Activated CD4-positive, alpha-beta T cell treated with anti-CD3 and anti-CD28 coated beads, Interleukin-2, amount 50 U/mL, for 48 hours (primary cell): ENCODE results near the gene TPPP3.
A peak's percentile ranks its signal among the peaks of the same experiment; 100 is the strongest.

ENCODE experiments used
- DNase-seq, 2 experiments: peaks; one replicate each; pipeline ENCODE4 v3.0.0-alpha.2; 2020

TPPP3 gene

DNA sequence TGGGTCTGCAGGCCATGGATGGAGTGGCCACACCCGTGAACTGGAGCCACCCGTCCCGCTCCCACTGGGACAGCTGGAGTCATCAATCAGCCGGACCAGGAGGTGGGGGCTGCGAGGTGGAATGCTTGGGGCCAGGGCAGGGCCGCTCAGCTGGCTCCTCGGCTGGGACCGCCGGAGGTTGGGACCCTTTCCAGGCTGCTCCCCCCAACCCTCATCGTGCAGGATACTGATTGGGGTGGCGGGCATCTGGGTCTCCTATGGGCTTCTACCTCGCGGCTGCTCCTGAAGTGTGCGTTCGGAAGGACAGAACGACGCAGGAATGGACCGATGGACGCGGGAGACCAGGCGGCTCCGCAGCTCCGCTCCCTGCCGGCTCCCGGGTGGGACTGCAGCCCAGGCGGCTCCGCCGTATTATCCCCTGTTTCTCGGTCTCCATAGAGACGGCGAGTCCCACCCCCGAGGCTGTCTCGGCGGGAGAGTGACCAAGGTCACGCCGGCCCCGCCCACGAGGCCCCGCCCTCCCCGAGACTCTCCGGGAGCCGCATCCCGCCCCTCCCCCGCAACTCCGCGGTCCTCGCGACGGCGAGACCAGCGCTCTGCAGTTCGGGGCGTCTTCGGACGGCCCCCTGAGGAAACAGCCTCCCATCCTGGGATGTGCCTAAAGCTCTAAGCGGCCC is at the start of gene TPPP3:
Gene TPPP3 (minus strand): TSS at position 388 of the 677 bp plus-strand sequence. CDS start 2,387 bp downstream, outside the sequence.
- DNase-seq, result peak; percentile 51 to 66

DNA sequence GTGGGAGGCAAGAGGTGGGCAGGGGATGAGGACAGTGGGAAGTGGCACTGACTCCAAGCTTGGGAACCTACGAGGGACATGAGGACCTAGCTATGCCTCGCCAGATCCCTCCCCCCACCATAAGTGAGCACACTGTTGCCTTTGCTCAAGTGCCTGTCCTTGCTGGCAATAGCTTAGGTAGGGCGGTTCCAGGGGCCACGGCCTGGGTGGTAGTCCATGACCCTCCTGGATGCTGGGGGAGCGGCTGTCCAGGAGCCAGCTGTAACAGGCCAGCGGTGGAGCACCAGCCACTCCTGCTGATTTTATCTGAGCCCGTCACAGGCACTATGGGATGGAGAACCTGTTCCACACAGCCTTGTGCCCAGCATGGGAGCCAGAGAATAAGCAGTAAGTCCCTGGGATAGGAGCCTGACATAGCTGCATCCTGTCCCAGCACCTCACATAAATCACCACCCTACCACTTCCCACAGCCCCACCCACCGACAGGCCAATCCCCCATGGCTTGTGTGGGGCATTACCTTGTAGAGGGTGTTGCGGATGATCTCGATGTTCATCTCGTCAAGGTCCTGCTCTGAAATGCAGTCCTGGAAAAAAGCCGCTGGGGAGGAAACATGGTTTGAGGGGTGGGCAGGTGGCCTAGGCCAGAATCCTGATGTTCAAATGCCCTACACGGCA is 49.4 kb upstream of the TPPP3 start:
- DNase-seq, result no peak

DNA sequence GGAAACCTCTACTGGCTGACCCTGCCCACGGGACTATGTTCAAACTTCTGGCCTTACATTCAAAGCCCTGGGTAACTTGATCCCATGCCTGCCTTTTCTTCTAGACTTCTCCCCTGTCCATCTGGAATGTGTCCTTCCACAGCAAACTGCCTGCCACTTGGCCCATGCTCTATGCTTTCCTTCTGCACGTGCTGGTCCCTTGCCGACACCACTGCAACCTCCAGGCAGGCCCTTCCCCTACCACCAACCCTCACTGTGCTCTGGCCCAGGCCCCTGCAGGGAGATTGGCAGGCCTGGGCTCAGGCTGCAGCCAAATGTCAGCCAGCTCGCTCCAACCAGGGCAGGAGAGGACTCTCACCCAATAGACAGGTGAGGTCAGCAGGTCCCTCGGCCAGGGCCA is 48.6 kb upstream of the TPPP3 start:
- no peak for DNase-seq

DNA sequence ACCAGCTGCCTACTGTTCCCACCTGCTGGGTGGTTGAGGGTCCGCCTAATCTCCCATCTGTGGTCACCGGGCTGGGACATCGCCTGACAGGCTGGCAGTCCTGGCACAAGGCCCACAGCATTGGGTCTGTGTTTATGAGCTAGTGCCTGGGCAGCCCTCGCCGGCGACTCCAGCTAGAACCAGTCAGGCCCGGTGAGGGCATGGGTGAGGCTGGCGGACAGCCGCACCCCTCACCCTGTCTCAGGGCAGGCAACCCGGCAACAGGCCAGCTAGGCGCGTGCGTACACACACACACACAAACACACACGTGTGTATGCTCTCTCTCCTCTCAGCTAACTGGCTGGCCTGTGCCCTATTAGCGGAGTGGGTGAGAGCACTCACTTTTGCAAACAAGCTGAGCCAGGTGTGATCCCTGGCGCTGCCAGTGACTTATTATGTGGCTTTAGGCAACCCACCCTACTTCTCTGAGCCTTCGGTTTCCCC is 48.0 kb upstream of the TPPP3 start:
- no peak for DNase-seq

DNA sequence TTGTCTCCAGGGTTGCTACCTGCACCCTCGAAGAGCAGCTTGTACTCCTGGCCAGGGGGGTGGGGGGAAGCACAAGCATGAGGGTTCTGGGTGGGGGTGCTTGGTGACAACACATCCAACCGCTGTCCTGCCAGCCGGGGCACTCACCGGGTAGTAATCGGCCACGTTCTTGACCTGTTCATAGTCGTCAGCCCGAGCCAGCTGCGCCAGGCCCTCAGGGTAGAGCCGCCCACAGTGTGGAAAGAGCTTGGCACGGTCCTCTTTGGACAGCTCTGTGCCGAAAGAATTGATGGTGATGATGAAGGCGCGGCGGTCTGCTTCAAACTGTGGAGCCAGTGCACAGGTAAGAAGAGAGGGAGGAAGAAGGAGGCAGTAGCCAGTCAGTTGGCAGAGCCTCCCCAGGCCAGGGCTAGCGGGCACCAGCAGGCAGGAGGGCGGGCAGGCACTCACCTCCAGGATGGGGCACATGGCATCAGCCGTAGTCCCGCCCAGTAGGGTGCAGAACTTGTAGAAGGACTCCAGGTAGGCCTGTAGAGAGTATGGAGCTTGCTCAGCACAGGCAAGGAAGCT is 45.6 kb upstream of the TPPP3 start:
- no peak for DNase-seq

DNA sequence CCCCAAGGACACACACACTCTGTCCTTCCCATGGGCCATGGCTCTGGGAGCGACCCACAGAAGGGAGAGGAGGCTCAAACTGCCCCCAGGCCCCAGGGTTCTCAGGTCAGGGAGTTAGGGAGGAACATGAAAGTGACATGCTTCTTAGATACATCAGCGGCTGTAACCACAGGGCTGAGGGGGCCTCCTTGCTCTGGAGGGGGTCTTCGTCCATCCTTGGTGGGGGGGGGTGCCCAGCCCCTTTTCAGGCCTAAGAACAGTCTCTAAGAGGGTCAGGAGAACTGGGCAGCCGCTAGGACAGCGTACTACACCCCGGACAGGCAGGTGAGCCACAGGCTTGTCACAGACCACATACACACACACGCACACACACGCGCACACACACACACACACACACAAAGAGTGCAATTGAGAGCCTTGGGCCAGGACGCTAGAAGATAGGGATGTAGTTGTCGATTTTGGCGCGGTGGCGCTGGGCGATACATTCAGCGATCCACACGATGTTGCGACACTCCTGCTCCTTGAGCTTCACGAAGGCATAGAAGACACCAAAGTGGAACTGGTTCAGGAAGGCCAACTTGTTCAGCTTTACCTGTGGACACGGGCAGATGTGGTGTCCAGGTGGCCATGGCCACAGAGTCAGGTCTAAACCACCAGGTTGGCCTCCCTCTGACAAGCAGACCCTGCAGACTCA is 44.9 kb upstream of the TPPP3 start:
- no peak for DNase-seq

DNA sequence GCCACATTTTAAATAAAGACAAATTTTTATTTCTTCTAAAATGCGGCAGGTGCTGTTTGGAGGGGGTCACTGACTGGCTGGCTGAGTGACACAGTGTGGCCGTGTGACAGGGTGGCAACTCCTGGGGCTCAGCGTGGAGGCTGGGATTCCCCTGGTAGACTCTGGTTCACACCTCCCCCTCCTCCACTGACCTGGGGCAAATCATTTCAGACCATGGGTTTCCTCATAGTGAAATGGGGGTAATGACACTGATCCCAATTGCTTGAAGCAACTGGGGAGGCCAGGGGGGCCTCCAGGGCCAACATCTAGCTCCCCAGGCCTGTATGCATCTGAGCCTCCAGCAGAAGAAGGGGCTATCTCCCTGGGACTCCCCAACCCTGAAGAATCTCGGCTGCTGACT is 44.2 kb upstream of the TPPP3 start:
- no peak for DNase-seq

DNA sequence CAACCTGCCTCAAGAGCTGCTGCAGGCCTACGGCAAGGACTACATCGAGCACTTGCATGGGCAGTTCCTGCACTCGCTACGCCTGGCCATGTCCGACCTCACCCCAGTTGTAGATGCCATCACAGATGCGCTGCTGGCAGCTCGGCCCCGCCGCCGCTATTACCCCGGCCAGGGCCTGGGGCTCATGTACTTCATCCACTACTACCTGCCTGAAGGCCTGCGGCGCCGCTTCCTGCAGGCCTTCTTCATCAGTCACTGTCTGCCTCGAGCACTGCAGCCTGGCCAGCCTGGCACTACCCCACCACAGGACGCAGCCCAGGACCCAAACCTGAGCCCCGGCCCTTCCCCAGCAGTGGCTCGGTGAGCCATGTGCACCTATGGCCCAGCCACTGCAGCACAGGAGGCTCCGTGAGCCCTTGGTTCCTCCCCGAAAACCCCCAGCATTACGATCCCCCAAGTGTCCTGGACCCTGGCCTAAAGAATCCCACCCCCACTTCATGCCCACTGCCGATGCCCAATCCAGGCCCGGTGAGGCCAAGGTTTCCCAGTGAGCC is 43.4 kb upstream of the TPPP3 start:
- DNase-seq, result no peak

DNA sequence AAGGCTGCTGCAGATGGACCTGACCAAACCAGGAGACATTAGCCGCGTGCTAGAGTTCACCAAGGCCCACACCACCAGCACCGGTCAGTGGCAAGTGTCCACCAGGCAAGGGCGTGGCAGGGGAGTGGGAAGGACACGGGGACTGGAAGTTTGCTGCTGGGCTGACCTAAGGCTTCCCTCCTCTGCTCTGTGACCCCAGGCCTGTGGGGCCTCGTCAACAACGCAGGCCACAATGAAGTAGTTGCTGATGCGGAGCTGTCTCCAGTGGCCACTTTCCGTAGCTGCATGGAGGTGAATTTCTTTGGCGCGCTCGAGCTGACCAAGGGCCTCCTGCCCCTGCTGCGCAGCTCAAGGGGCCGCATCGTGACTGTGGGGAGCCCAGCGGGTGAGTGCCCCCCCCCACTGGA is 42.5 kb upstream of the TPPP3 start:
- no peak for DNase-seq

DNA sequence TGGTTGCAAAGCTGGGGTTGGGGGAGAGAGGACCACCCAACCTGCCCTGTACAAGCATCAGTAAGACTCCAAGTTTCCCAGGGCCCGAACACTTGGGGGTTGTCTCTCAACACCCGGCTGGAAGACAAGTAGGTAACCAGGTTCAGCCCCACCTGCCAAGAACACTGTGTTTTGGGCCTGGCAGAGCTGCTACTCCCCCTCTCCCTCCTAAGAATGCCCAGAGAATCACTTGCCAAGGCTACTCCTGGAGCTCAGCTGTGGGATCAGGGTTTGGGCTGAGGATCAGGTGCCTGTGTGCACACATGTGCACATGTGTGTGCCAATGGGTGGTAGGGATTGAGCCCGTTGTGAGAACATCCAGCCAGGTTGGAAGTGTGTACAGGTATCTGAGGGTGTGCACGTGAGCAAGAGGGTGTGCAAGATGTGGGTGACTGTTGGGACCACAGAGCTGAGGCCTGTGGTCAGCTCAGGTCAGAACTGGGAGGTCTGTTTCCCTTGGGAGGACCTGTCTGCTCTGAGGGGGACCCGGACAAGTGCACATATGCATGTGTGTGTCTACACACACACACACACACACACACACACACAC is 39.9 kb upstream of the TPPP3 start:
- DNase-seq, result no peak

DNA sequence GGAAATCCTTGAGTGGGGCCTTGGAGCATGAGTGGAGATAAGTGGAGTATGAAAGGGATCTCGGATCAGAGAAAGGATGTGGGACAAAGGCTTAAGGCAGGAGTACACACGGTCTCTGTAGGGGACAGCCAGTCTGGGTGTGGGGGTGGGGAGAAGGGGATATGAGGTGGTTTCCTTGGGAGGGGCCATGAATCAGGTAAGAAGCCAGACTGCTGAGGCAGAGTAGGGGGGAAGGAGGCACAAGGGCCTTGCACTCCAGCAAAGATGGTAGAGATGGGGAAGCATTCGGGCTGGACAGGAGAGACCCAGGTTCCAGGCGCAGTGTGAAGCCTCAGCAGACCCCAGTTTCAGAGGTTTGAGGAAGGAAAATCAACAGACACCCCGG is 39.2 kb upstream of the TPPP3 start:
- no peak for DNase-seq

DNA sequence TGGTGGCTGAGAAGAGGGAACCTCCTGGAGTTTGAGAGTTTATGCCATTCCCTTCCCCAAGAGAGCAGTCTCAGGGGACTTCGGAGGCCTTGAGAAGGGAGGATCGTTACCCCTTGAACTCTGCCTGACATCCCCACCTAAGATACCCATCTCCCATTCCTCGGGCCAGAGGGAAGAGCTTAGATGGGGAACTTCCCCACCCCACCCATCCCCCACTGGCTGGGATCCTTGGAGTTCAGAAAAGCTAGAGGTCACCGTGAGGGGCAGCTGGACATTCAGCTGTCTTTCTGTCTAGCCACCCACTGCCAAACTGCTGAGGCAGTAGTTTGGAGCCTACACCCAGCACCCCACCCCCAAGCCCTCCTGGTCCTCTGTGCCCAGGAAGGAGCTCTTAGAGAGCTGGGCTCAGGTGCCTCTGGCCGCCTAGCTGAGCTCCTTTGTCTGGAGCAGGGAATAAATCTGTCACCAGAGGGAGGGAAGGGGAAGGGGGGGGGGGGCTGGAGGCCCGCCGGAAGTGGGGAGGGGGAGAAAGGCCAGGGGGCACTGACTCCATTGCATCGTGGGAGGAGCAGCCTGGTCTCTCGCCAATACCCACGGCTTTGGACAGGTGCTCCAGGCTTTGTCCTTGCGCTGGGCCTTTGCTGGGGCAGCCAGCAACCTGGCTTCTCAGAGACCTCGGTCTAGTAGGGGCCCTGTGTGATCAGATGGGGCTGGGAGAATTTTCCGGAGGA is 38.6 kb upstream of the TPPP3 start:
- no peak for DNase-seq

DNA sequence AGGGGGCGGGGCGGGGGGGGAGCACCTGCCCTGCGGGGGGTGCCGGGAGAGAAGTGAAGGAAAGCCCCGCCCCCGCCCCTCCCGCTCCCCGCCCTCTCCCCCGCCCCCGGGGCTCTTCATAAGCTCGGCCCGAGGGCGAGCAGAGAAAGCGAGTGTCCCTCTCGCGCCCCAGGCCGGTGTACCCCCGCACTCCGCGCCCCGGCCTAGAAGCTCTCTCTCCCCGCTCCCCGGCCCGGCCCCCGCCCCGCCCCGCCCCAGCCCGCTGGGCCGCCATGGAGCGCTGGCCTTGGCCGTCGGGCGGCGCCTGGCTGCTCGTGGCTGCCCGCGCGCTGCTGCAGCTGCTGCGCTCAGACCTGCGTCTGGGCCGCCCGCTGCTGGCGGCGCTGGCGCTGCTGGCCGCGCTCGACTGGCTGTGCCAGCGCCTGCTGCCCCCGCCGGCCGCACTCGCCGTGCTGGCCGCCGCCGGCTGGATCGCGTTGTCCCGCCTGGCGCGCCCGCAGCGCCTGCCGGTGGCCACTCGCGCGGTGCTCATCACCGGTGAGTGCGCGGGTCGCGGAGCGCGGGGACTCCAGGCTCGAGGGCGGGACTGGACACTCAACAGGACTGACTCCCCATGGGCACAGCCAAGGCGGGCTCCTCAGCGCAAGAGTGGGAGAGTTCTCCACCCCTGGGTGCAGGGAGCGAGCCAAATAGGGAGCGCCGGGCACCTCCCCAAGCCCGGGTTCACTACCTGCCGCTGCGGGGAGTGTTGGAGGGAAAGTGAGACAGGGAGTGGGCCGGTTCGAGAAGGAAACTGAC is 37.9 kb upstream of the TPPP3 start, which contains the start of gene HSD11B2:
Gene HSD11B2 (plus strand): TSS at position 145 of the 798 bp plus-strand sequence. CDS start 128 bp downstream, at position 273.
- DNase-seq, result peak; percentile 21 to 38

DNA sequence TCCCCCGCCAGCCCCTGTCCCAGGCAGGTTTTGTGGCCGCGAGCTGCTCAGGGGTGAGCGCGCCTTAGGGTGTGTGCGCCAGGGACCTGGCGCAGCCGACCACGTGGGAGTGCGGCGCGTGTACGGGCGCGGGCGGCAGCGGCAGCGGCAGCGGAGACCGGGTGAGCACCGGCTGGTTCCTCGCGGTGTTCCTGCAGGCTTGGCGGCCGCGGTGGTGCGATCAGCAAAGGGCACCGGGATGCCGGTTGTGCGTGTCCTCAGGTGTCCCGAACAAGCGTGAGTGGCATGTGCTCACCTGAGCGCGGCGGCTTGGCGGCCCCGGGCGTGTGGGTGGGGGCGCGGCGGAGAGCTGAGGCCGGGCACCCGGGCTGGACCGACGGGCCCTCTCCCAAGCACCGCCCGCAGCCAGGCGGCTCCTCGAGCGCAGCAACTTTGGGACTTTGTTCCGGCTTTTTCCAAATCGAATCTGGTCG is 37.2 kb upstream of the TPPP3 start:
- peak; percentile 33 to 36 for DNase-seq

DNA sequence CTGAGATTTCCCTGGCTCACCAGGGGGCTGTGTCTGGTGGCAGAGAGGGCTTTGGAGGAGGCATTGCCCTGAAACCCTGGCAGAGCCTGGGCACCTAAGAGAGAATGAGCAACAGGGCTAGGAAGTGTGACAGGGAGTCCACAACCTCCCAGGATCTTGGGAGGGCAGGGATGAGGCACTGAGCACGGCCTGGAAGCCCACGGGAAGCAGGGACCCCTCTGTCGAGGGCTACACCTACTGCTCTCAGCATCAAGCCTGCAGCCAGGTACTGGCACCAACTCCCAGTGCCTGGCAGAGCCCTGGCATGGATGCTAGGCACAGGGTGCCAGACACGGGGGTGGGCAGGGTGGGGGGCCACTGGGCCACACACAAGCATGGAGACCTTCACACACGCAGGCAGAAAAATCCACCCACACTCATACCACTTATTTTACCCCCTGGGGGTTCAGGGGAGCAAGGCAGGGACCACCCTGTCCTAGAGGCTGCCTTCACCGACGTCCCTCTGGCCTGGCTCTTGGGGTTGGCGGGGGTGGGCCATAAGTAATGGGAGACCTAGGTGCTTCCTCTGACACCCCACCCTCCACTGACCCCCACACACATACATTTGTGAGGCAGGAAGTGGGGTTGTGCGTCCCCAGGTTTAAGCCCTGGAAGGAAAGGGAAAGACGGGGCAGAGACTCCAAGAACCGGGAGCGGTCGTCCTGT is 36.7 kb upstream of the TPPP3 start:
- no peak for DNase-seq

DNA sequence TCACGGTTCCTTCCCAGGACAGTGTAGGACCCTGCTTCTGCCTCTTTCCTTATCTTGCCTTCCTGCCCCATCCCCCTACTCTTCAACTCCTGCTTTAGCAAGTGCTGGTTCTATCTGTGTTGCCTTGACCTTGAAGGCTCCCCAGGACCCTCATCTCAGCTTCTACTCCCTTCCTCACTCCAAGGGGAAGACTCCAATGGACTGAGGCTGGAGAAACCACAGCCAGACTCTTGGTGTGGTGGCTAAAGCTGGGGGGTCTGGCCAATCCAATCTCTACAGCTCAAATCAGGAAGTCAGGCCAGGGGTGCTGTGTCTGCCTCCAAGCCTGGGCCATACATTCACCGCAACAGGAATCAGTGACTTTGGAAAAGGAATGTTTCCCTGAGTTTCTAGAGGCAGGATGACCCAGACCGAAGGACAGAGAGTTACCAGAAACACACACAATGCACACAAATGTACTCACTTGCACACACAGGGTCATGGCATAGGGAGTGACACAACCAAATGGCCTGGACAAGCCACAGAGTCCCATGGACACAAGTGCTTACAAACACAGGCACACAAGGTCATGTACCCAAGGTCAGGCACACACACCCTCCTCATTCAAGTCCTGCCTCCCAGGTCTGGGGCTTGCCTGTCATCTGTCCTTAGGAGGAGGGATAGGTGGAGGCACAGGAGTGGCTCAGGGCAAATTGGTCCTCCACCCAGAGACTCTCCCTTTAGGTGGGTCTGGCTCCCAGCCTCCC is 35.9 kb upstream of the TPPP3 start:
- DNase-seq, result no peak

DNA sequence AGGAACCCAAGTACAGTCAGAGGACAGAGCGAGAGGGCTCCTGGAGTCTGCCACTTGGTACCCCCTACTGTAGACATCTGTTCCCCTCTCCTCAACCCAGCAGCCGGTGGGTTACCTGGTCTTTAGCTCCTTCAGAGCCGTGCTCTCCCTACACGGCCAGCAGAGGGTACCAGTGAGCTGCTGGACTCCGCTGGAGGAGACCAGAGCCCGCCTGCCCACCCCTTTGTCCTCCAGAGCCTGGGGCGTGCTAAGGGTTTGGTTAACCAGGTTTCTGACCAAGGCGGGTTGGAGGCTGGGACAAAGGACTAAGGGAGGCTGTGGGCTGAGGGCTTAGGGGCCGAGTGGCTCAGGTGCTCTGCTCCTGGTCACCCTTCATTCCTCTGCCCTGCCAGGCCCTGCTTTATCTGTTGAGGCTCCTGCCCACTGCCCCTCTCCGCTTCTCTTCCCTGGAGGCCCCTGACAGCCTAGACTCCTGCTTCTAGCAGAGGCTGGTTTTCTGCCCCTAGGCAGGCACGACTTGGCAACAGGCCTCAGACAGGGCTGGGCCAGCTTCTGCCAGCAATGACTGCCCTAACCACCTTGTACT is 34.9 kb upstream of the TPPP3 start:
- DNase-seq, result peak; percentile 68 to 74

DNA sequence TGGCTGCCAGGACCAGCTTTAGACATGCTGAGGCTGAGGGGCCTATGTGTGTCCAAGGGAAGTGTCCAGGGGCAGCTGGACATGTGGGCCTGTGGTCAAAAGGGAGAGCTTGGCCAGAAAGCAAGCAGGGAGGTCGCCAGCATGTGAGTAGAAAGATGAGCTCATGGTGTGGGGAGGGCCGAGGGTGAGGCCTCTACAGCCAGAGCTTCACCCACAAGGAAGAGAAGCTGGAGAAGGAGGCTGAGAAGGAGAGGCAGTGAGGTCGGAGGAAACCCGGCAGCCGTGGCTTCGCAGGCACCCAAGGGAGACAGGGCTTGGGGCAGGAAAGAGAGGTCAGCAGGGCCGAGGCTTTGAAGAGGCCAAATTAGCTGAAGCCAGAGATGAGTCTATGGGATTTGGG is 33.7 kb upstream of the TPPP3 start:
- DNase-seq, result no peak

DNA sequence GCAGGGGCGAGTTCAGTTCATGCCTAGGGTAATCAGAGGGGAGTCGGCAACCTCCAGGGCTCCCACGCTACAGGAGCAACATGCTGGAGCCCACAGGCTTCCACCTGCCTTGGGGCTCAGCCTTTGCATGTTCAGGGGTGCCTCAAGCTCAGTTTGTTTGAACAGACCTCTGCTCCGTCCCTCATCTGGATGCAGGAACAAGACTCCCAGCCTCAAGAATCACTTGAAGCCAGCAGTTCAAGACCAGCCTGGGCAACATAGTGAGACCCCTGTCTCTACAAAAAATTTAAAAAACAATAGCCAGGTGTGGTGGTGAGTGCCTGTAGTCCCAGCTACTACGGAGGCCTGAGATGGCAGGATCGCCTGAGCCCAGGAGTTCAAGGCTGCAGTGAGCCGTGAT is 32.7 kb upstream of the TPPP3 start:
- DNase-seq, result no peak
